NCI-H2171 (cell line): ENCODE measurements around the gene GFPT2.

ENCODE experiments used
- DNase-seq: peaks from one replicate; lab custom pipeline; 2025; lab: John Stamatoyannopoulos, UW

Gene GFPT2

GRCh38 chr5:180353048-180353979, at the start of gene GFPT2:
Gene GFPT2, minus strand, starts transcription at chr5:180353336. Its CDS starts 119 bp downstream, at chr5:180353217.
- DNase-seq = peak; percentile 26

- no peak for DNase-seq
Observed at GRCh38 chr5:180402716-180403115, 49.6 kb upstream of the GFPT2 start.

GRCh38 chr5:180401229-180401907, 48.2 kb upstream of the GFPT2 start:
- no peak for DNase-seq

GRCh38 chr5:180400416-180400815, 47.3 kb upstream of the GFPT2 start:
- DNase-seq = no peak

- DNase-seq = no peak
Observed at GRCh38 chr5:180399401-180400215, 46.5 kb upstream of the GFPT2 start.

GRCh38 chr5:180396926-180397325, 43.8 kb upstream of the GFPT2 start:
- DNase-seq = no peak

- no peak for DNase-seq
Observed at GRCh38 chr5:180395540-180396274, 42.6 kb upstream of the GFPT2 start.

GRCh38 chr5:180394031-180394636, 41.0 kb upstream of the GFPT2 start:
- DNase-seq = no peak

- DNase-seq = no peak
Observed at GRCh38 chr5:180391276-180391675, 38.1 kb upstream of the GFPT2 start.

- DNase-seq = no peak
Observed at GRCh38 chr5:180390441-180391190, 37.5 kb upstream of the GFPT2 start.

GRCh38 chr5:180389252-180390101, 36.3 kb upstream of the GFPT2 start:
- DNase-seq = no peak

GRCh38 chr5:180387798-180388197, 34.7 kb upstream of the GFPT2 start:
- DNase-seq = no peak

GRCh38 chr5:180382926-180383325, 29.8 kb upstream of the GFPT2 start:
- no peak for DNase-seq

GRCh38 chr5:180381851-180382480, 28.8 kb upstream of the GFPT2 start:
- no peak for DNase-seq

- no peak for DNase-seq
Observed at GRCh38 chr5:180381428-180381827, 28.3 kb upstream of the GFPT2 start.

- DNase-seq = no peak
Observed at GRCh38 chr5:180380856-180381255, 27.7 kb upstream of the GFPT2 start.

- DNase-seq = no peak
Observed at GRCh38 chr5:180380441-180380840, 27.3 kb upstream of the GFPT2 start.

GRCh38 chr5:180379355-180380070, 26.4 kb upstream of the GFPT2 start:
- DNase-seq = no peak
